K562 (cell line): ENCODE measurements around the gene PIK3R2. TPM values are rescaled to one million over a fixed set of nuclear protein-coding genes. Genes with fewer than 3 reads are reported as not detected.
A peak's percentile ranks its signal among the peaks of the same experiment; 100 is the strongest.

ENCODE experiments used
- ATAC-seq: fragments of 200-7000 bp; cut with Tn5 transposase; 3 replicates; pipeline ENCODE4 v1.9.1; 2020; ENCODE audit warnings: moderate library complexity
- Bru-seq: library from RNA; stranded (reverse); fragments of 400-500 nt; gene quantifications from one replicate; lab custom pipeline; 2021; lab: Mats Ljungman, UMichigan
- BruChase-seq, 2 experiments: library from RNA; stranded (reverse); fragments of 400-500 nt; gene quantifications; one replicate each; lab custom pipeline; 2021; lab: Mats Ljungman, UMichigan
- BruUV-seq: library from RNA; stranded (reverse); fragments of 400-500 nt; replicated peaks from 2 replicates; lab custom pipeline; 2021; lab: Mats Ljungman, UMichigan
- CTCF ChIA-PET: fragments of 300-600 bp; formaldehyde crosslinking; extraction: SDS; loops from one replicate; lab custom pipeline; 2021; ENCODE audit warnings: low intra/inter-chr PET ratio; lab: Yijun Ruan, JAX
- POLR2A ChIA-PET: fragments of 300-600, 350-650 bp; sonication (Branson Sonifier 250); formaldehyde crosslinking; extraction: SDS; loops from one replicate; lab custom pipeline; 2021; ENCODE audit warnings: antibody characterized with exemption, inconsistent platforms; lab: Yijun Ruan, JAX
- DNase-seq, 4 experiments: peaks; one replicate each; pipeline versions ENCODE4 v3.0.0 to v3.0.0-alpha.2; 2011 to 2018; ENCODE audit warnings: low spot score in 3 of 4, mixed read lengths in 3 of 4; ENCODE audit errors: extremely low read depth in 1 of 4
- FAIRE-seq: peaks from 2 replicates; lab custom pipeline; 2011; peaks lifted over from hg19 to GRCh38; lab: Jason Lieb, UNC
- H2AFZ ChIP-seq: 2 replicates; pipeline ENCODE4 v1.6.0; 2011; ENCODE audit warnings: low read depth, low read length, control low read depth, inconsistent platforms
- H3K27ac ChIP-seq: fragments of 200-600 bp; 3 replicates; pipeline ENCODE4 v1.8.0; 2011; ENCODE audit warnings: low read depth, mild to moderate bottlenecking, control low read depth, inconsistent platforms, low read length, moderate library complexity, mixed read lengths; ENCODE audit errors: extremely low read depth
- H3K27me3 ChIP-seq, 2 experiments: fragments of 300-600 bp in 1 of 2; 2 replicates in 1 of 2; 3 replicates in 1 of 2; pipeline versions ENCODE4 v1.6.0 to v1.8.0; 2011; ENCODE audit warnings: inconsistent platforms in 2 of 2, low read length in 2 of 2, mild to moderate bottlenecking in 1 of 2, mixed read lengths in 1 of 2, moderate library complexity in 1 of 2; ENCODE audit not compliant: control insufficient read depth in 2 of 2, insufficient read depth in 2 of 2
- H3K36me3 ChIP-seq: fragments of 300-600 bp; 3 replicates; pipeline ENCODE4 v1.8.0; 2011; ENCODE audit warnings: mild to moderate bottlenecking, low read length, inconsistent platforms; ENCODE audit not compliant: control insufficient read depth, insufficient read depth
- H3K4me1 ChIP-seq, 2 experiments: fragments of 200-600 bp in 1 of 2; replicated peaks in 1 of 2; 2 replicates in 1 of 2; 3 replicates in 1 of 2; pipeline versions ENCODE4 v1.5.1 to v1.8.0; 2011; ENCODE audit warnings: inconsistent platforms in 2 of 2, low read length in 2 of 2, mild to moderate bottlenecking in 1 of 2, mixed read lengths in 1 of 2, moderate library complexity in 1 of 2; ENCODE audit not compliant: control insufficient read depth in 2 of 2, insufficient read depth in 2 of 2
- H3K4me2 ChIP-seq: 2 replicates; pipeline ENCODE4 v1.6.1; 2011; ENCODE audit warnings: low read length, control low read depth, inconsistent platforms, mixed read lengths; ENCODE audit not compliant: insufficient read depth
- H3K4me3 ChIP-seq: fragments of 200-600 bp; sonication (generic), shearing (Covaris generic); 2 replicates; pipeline ENCODE4 v1.5.1; 2016; ENCODE audit warnings: control low read depth, inconsistent platforms
- H3K79me2 ChIP-seq: fragments of 200-600 bp; 3 replicates; pipeline ENCODE4 v1.8.0; 2011; ENCODE audit warnings: low read length, inconsistent platforms; ENCODE audit not compliant: control insufficient read depth, insufficient read depth
- H3K9ac ChIP-seq, 2 experiments: 2 replicates each; pipeline versions ENCODE4 v1.6.0 to v1.6.1; 2011; ENCODE audit warnings: low read depth in 2 of 2, low read length in 2 of 2, control low read depth in 1 of 2, inconsistent platforms in 1 of 2, mild to moderate bottlenecking in 1 of 2, mixed read lengths in 1 of 2; ENCODE audit not compliant: insufficient read depth in 1 of 2
- H3K9me1 ChIP-seq: one replicate; pipeline ENCODE4 v1.6.0; 2011; ENCODE audit warnings: inconsistent platforms, mild to moderate bottlenecking, low read length, moderate library complexity; ENCODE audit not compliant: control insufficient read depth, insufficient read depth
- H3K9me3 ChIP-seq: replicated peaks from 2 replicates; pipeline ENCODE4 v1.5.1; 2011; ENCODE audit warnings: low read depth, low read length, inconsistent platforms; ENCODE audit not compliant: control insufficient read depth, insufficient read depth
- H4K20me1 ChIP-seq: replicated peaks from 2 replicates; pipeline ENCODE4 v1.6.1; 2011; ENCODE audit warnings: low read length, inconsistent platforms, mixed read lengths; ENCODE audit not compliant: control insufficient read depth, insufficient read depth
- BRD4 ChIP-seq: fragments of 200-600 bp; sonication (generic); IDR thresholded peaks from 2 replicates; pipeline ENCODE4 v1.6.1; 2017; ENCODE audit warnings: inconsistent platforms
- NRF1 ChIP-seq, 2 experiments: fragments of 450-650 bp; IDR thresholded peaks in 1 of 2; conservative IDR thresholded peaks in 1 of 2; 2 replicates each; pipeline ENCODE4 v1.6.1; 2014; ENCODE audit warnings: mild to moderate bottlenecking in 2 of 2
- YY1 ChIP-seq, 3 experiments: IDR thresholded peaks; 2 replicates each; pipeline ENCODE4 v1.6.1; 2011; ENCODE audit warnings: low read length in 2 of 3, mild to moderate bottlenecking in 2 of 3, moderate library complexity in 2 of 3, borderline replicate concordance in 1 of 3, control low read depth in 1 of 3, low read depth in 1 of 3; ENCODE audit not compliant: insufficient read depth in 3 of 3, insufficient replicate concordance in 2 of 3, control insufficient read depth in 1 of 3, insufficient read length in 1 of 3; ENCODE audit errors: extremely low read depth in 1 of 3
- ZNF431 ChIP-seq: sonication (generic); formaldehyde crosslinking; IDR thresholded peaks from 2 replicates; pipeline ENCODE4 v1.8.0; 2022; ENCODE audit warnings: mild to moderate bottlenecking, missing genetic modification reagents
- WGBS: fragments of 100-300 bp; shearing (Covaris generic); methylation state at CpG from one replicate; pipeline ENCODE4 v1.1.6; 2016; ENCODE audit warnings: low coverage, mixed read lengths; ENCODE audit not compliant: insufficient coverage; ENCODE audit errors: missing lambda C conversion rate; 5-methylcytosine and 5-hydroxymethylcytosine counted together
- in situ Hi-C: fragments of 300-500 bp; cut with MboI; formaldehyde crosslinking; loops from 4 replicates; pipeline ENCODE4 v1.15.0; 2018; ENCODE audit warnings: inconsistent platforms, mixed read lengths
- intact Hi-C: fragments of 100-400 bp; cut with micrococcal nuclease; formaldehyde crosslinking; loops from 2 replicates; pipeline ENCODE4 v1.14.2; 2022
- long read RNA-seq, 3 experiments: library from polyadenylated mRNA in 2 of 3; library from RNA in 1 of 3; unstranded in 2 of 3; stranded (forward) in 1 of 3; transcript quantifications; one replicate each; pipeline ENCODE4 v2.0.0, GENCODE V29; 2019 to 2022
- polyA minus RNA-seq, 3 experiments: library from RNA; depleted of rRNA, polyadenylated mRNA; stranded (reverse); fragments of >200 nt; gene quantifications; 2 replicates each; pipeline ENCODE4 v1.2.3, GENCODE V29; 2011
- polyA plus RNA-seq, 8 experiments: library from polyadenylated mRNA; depleted of rRNA in 4 of 8; stranded (reverse) in 5 of 8; unstranded in 3 of 8; fragments of >200 nt; fragmentation: Nextera tagmentation in 2 of 8; fragmentation: Illumina TruSeq in 1 of 8; extraction: Ambion mirVana in 2 of 8; extraction: Trizol in 1 of 8; gene quantifications; 2 replicates each; pipeline versions ENCODE4 v1.2.1 to v1.2.3, GENCODE V29; 2011 to 2014; ENCODE audit warnings: inconsistent platforms in 1 of 8, missing spikeins in 1 of 8
- total RNA-seq, 7 experiments: library from RNA; depleted of rRNA in 6 of 7; stranded (reverse); fragments of >200 nt in 6 of 7; fragmentation: Illumina TruSeq in 2 of 7; extraction: Trizol in 2 of 7; gene quantifications; 2 replicates each; pipeline versions ENCODE4 v1.2.1 to v1.2.3, GENCODE V29; 2011 to 2021; ENCODE audit warnings: low replicate concordance in 1 of 7
- TF ChIP-seq, protein P1 (sequence below), 3 experiments: fragments of 200-800 bp in 1 of 3; sonication (Bioruptor generic) in 1 of 3; sonication (generic) in 1 of 3; formaldehyde crosslinking in 1 of 3; IDR thresholded peaks; 2 replicates each; pipeline versions ENCODE4 v1.6.1 to v1.8.0; 2016 to 2022; ENCODE audit warnings: mild to moderate bottlenecking in 2 of 3, missing compliant biosample characterization in 2 of 3, missing genetic modification characterization in 2 of 3, missing genetic modification reagents in 1 of 3
- TF ChIP-seq, protein P2 (sequence below): fragments of 450-650 bp; IDR thresholded peaks from 2 replicates; pipeline ENCODE4 v1.6.1; 2016; ENCODE audit warnings: borderline replicate concordance

PIK3R2 gene
- total RNA-seq (2011; cell fraction: chromatin; rRNA removed; ENCODE audit: low replicate concordance), result 17.4 and 45.8 TPM in 2 replicates
- total RNA-seq (2011; cell fraction: nucleolus; rRNA removed), result 15.9 and 22.2 TPM in 2 replicates
- total RNA-seq (2011; cell fraction: nucleoplasm; rRNA removed), result 10.8 and 13.3 TPM in 2 replicates
- total RNA-seq (2014; rRNA removed) (10.8 and 15.3 TPM in 2 replicates), total RNA-seq (2014; rRNA removed; fragmentation: Illumina TruSeq; extraction: Trizol) (3.3 and 4.7 TPM in 2 replicates), total RNA-seq (2015; rRNA removed; fragmentation: Illumina TruSeq; extraction: Trizol) (6.6 and 6.8 TPM in 2 replicates), total RNA-seq (2021) (37.9 and 41.2 TPM in 2 replicates), polyA plus RNA-seq (2011; rRNA removed) (5.3 and 7.8 TPM in 2 replicates), polyA plus RNA-seq (2014; fragmentation: Illumina TruSeq; extraction: Trizol) (1.5 and 1.6 TPM in 2 replicates), polyA plus RNA-seq (2014; fragmentation: Nextera tagmentation; extraction: Ambion mirVana) (under 1 TPM; 0.39 to 0.65 TPM), polyA plus RNA-seq (2014; rRNA removed) (6.1 and 14.0 TPM in 2 replicates), polyA minus RNA-seq (2011; rRNA and poly(A)+ RNA removed) (4.9 and 5.2 TPM in 2 replicates), Bru-seq, nascent RNA (percentile 57 among the genes with signal in this experiment), BruChase-seq, experiment 1, labeled RNA remaining after a 2-hour chase (percentile 59 among the genes with signal in this experiment), BruChase-seq, experiment 2, labeled RNA remaining after a 6-hour chase (percentile 67 among the genes with signal in this experiment)
- 5.8 and 9.6 TPM in 2 replicates for polyA plus RNA-seq (2011; cell fraction: cytosol; rRNA removed)
- 15.7 and 21.7 TPM in 2 replicates for polyA plus RNA-seq (2011; cell fraction: nucleus; rRNA removed)
- 16.2 and 18.1 TPM in 2 replicates for polyA plus RNA-seq (2012)
- 19.0 and 26.3 TPM in 2 replicates for polyA minus RNA-seq (2011; cell fraction: cytosol; rRNA and poly(A)+ RNA removed)
- 5.9 and 12.0 TPM in 2 replicates for polyA minus RNA-seq (2011; cell fraction: nucleus; rRNA and poly(A)+ RNA removed)
- long read RNA-seq, experiment 1, full-length matches to known transcripts, result 3 of 12 reads
- long read RNA-seq, experiment 1, partial matches to known transcripts, result 5 of 12 reads
- long read RNA-seq, experiment 1, other reads (novel, unspliced or antisense), result 4 of 12 reads
- long read RNA-seq, experiment 2, full-length matches to known transcripts, result 17 of 62 reads
- long read RNA-seq, experiment 2, partial matches to known transcripts, result 28 of 62 reads
- long read RNA-seq, experiment 2, other reads (novel, unspliced or antisense), result 17 of 62 reads
- long read RNA-seq, experiment 3, partial matches to known transcripts, result 1 of 2 reads
- long read RNA-seq, experiment 3, other reads (novel, unspliced or antisense), result 0 of 2 reads

DNA sequence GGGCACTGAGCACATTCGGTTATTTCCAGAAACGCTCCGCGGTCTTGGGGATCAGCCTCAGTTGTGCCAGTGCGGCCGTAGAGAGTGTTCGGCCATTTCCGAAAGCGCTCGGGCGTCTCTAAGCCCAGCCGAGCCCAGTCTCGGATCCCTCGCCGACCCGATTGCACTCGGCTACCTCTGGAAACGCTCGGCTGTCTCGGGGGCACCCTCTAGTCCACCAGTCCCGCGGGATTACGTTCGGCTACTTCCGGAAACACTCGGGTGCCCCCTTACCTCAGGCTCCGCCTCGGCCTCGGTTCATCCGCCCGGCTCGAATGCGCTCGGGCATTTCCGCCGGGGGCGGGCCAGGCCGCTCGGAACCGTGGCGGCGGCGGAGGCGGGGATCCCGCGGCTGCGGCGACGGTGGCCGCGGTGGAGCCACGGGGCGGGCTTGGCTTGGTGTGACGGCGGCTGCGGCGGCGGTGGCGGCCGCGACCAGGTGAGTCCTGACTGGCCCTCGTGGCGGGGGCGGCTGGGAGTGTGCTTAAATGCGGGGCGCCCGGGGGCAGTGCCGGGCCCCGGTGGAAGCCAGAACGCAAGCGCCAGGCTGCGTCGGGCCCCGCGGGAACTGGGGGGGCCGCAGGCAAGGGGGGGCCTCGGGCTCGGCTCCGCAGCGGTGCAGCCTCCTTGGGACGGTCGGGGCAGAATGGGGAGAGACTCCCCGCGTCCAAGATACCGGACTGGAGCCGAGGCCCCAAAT, at the start of gene PIK3R2:
PIK3R2 (plus strand) TSS at position 347 of the 739 bp plus-strand sequence. CDS start 2,717 bp downstream, outside the sequence.
- WGBS, result under 1% methylated on average over 67 of the region's 86 CpGs
- H3K27ac ChIP-seq, result peak within 1 kb of the TSS; percentile 89
- peaks cover 19% of the 10 kb centered on the region for H4K20me1 ChIP-seq
- no peaks in the 10 kb centered on the region for H3K27me3 ChIP-seq
- H3K9ac ChIP-seq, result peak within 1 kb of the TSS; percentile 88 to 94
- H3K9me3 ChIP-seq, result no peaks in the 10 kb centered on the region
- peaks cover 28% of the 10 kb centered on the region; the same call in 2 of the 3 replicates for H3K36me3 ChIP-seq
- peaks cover 34 to 66% of the 10 kb centered on the region in 2 experiments for H3K4me1 ChIP-seq
- ATAC-seq (peak; percentile 91), FAIRE-seq (no peak), DNase-seq (peak; percentile 93 to 99 (median 96))
- no peaks in the 10 kb centered on the region for H3K9me1 ChIP-seq
- intact Hi-C loops, result loop anchor here (10.0 kb wide), 2 partner anchors 88 to 208 kb away; no protein-coding TSS in a partner anchor
- peak within 1 kb of the TSS; percentile 82 for H3K4me3 ChIP-seq
- BruUV-seq, result no TSS peak
- in situ Hi-C loops, result no loop called here
- POLR2A ChIA-PET, result interaction anchor here (0.6 to 1.8 kb wide), 10 partner anchors 11 to 237 kb away, joined by 3 to 9 read pairs (median 4); partner anchors contain the start of genes GDF15 and MPV17L2
- CTCF ChIA-PET, result interaction anchor here (1.5 kb wide), 1 partner anchor 146 kb away, joined by 4 read pairs; no protein-coding TSS in a partner anchor
- peak within 1 kb of the TSS; percentile 96 for H3K4me2 ChIP-seq
- peaks cover 42% of the 10 kb centered on the region for H3K79me2 ChIP-seq
- H2AFZ ChIP-seq, result peak within 1 kb of the TSS; percentile 90
- TF ChIP-seq BRD4, result no peak
- TF ChIP-seq NRF1 (conservative IDR thresholded peaks at IDR 0.05 in 1 of 2, IDR thresholded peaks at IDR 0.05 in 1 of 2), result peak; percentile 72 to 74
- TF ChIP-seq, protein P1, sequence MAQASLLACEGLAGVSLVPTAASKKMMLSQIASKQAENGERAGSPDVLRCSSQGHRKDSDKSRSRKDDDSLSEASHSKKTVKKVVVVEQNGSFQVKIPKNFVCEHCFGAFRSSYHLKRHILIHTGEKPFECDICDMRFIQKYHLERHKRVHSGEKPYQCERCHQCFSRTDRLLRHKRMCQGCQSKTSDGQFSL (CRISPR knock-in tag; IDR thresholded peaks at IDR 0.05), result peak; percentile 82; the same call in 1 of the 2 replicates
- TF ChIP-seq, protein P1 (tag; IDR thresholded peaks at IDR 0.05), result peak in 1 of 2 experiments; percentile 64; a peak in 2 of 4 replicates
- peak in 2 of 3 experiments; percentile 63 to 68 for TF ChIP-seq YY1 (IDR thresholded peaks at IDR 0.05; ENCODE audit: borderline replicate concordance in 1 of 3, control insufficient read depth in 1 of 3, extremely low read depth in 1 of 3, insufficient read depth in 3 of 3, insufficient read length in 1 of 3, insufficient replicate concordance in 2 of 3, low read depth in 1 of 3, low read length in 2 of 3)
- TF ChIP-seq ZNF431 (CRISPR knock-in tag), result no peak
- TF ChIP-seq, protein P2, sequence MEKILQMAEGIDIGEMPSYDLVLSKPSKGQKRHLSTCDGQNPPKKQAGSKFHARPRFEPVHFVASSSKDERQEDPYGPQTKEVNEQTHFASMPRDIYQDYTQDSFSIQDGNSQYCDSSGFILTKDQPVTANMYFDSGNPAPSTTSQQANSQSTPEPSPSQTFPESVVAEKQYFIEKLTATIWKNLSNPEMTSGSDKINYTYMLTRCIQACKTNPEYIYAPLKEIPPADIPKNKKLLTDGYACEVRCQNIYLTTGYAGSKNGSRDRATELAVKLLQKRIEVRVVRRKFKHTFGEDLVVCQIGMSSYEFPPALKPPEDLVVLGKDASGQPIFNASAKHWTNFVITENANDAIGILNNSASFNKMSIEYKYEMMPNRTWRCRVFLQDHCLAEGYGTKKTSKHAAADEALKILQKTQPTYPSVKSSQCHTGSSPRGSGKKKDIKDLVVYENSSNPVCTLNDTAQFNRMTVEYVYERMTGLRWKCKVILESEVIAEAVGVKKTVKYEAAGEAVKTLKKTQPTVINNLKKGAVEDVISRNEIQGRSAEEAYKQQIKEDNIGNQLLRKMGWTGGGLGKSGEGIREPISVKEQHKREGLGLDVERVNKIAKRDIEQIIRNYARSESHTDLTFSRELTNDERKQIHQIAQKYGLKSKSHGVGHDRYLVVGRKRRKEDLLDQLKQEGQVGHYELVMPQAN, result no peak
